Raji (cell line): ENCODE data around the gene FRMPD2.

Source experiments
- POLR2A ChIP-seq: IDR thresholded peaks from 2 replicates; pipeline ENCODE4 v1.6.1; 2011; ENCODE audit warnings: low read depth, low read length, control low read depth; ENCODE audit not compliant: insufficient read depth

FRMPD2 gene

GRCh38 chr10:48296576-48297098 is 22.1 kb upstream of the FRMPD2 start:
- no peak for TF ChIP-seq POLR2A

GRCh38 chr10:48294431-48294830 is 19.9 kb upstream of the FRMPD2 start:
- TF ChIP-seq POLR2A = no peak

GRCh38 chr10:48292616-48293015 is 18.1 kb upstream of the FRMPD2 start:
- no peak for TF ChIP-seq POLR2A

- TF ChIP-seq POLR2A = no peak
Observed at GRCh38 chr10:48291190-48291589, 16.7 kb upstream of the FRMPD2 start.

- TF ChIP-seq POLR2A = no peak
Observed at GRCh38 chr10:48290286-48290685, 15.8 kb upstream of the FRMPD2 start.

- no peak for TF ChIP-seq POLR2A
Observed at GRCh38 chr10:48289501-48290238, 15.2 kb upstream of the FRMPD2 start.

GRCh38 chr10:48288661-48289060 is 14.2 kb upstream of the FRMPD2 start:
- TF ChIP-seq POLR2A = no peak

- TF ChIP-seq POLR2A = no peak
Observed at GRCh38 chr10:48287417-48288391, 13.2 kb upstream of the FRMPD2 start.

- no peak for TF ChIP-seq POLR2A
Observed at GRCh38 chr10:48286356-48286755, 11.9 kb upstream of the FRMPD2 start.

GRCh38 chr10:48285710-48286109 is 11.2 kb upstream of the FRMPD2 start:
- TF ChIP-seq POLR2A = no peak

GRCh38 chr10:48284811-48285210 is 10.3 kb upstream of the FRMPD2 start:
- TF ChIP-seq POLR2A = no peak

GRCh38 chr10:48284002-48284546 is 9.6 kb upstream of the FRMPD2 start:
- no peak for TF ChIP-seq POLR2A

GRCh38 chr10:48282829-48283228 is 8.3 kb upstream of the FRMPD2 start:
- no peak for TF ChIP-seq POLR2A

- TF ChIP-seq POLR2A = no peak
Observed at GRCh38 chr10:48279081-48279751, 4.7 kb upstream of the FRMPD2 start.

- no peak for TF ChIP-seq POLR2A
Observed at GRCh38 chr10:48277093-48277492, 2.6 kb upstream of the FRMPD2 start.
